ENCODE data around the gene RTN4. TPM values are rescaled to one million over a fixed set of nuclear protein-coding genes. Genes with fewer than 3 reads are reported as not detected.

Gene RTN4
- total and polyA plus RNA-seq, 4 donors = 199 to 652 (median 553) TPM

DNA sequence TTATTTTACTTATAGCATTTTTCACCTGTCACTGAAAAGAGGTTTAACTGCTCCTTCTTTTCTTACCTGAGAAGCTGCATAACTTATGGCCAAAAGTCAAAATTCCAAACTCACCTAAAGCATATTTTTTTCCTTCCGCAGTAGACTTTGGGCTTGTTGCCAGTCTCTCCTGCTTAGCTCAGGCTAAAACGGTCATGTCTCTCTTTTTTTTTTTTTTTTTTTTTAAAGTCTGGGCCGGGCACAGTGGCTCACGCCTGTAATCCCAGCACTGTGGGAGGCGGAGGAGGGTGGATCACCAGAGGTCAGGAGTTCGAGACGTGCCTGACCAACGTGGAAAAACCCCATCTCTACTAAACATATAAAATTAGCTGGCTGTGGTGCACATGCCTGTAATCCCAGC lies 113.5 kb downstream of the RTN4 start:
- Histone ChIP-seq H3K36me3 (ENCODE audit: control insufficient read depth, insufficient read depth, low read length) (no peaks in the 10 kb centered on the region), H3K4me3 (ENCODE audit: low read depth, low read length) (no peak overlapping the region), H3K27ac (ENCODE audit: low read depth, low read length) (no peak overlapping the region), H3K9me3 (ENCODE audit: control insufficient read depth, insufficient read depth, low read length) (no peaks in the 10 kb centered on the region), H3K4me1 (ENCODE audit: control insufficient read depth, insufficient read depth, low read length) (peaks cover 7% of the 10 kb centered on the region), H3K27me3 (ENCODE audit: control insufficient read depth, insufficient read depth, low read length) (no peaks in the 10 kb centered on the region)
- WGBS (ENCODE audit: insufficient coverage) = no CpG with 5 or more reads among the region's 8 CpGs
- DNase-seq (ENCODE audit: low read depth in 4 of 6, low spot score in 6 of 6) = no peak

DNA sequence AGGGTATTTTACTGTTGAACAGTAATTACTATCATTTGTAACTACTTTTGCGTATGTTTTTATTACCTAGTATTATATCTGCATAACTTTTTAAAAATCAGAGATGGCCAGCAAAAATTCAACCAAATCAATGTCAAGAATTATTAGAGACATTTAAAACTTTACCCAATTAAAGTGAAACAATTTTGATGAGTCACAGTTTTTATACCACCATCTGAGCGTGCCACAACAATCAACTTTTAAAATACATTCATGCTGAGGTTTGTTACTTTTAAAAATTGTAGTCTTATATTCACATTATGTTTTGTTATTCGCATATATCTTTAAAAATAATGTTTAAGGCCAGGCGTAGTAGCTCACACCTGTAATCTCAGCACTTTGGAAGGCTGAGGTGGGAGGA lies 114.9 kb downstream of the RTN4 start:
- no peaks in the 10 kb centered on the region for H3K4me1 ChIP-seq (ENCODE audit: control insufficient read depth, insufficient read depth, low read length)
- no peak overlapping the region for H3K27ac ChIP-seq (ENCODE audit: low read depth, low read length)
- no peak overlapping the region for H3K4me3 ChIP-seq (ENCODE audit: low read depth, low read length)
- H3K9me3 ChIP-seq (ENCODE audit: control insufficient read depth, insufficient read depth, low read length) = no peaks in the 10 kb centered on the region
- no CpG with 5 or more reads among the region's 4 CpGs for WGBS (ENCODE audit: insufficient coverage)
- no peaks in the 10 kb centered on the region for H3K27me3 ChIP-seq (ENCODE audit: control insufficient read depth, insufficient read depth, low read length)
- no peaks in the 10 kb centered on the region for H3K36me3 ChIP-seq (ENCODE audit: control insufficient read depth, insufficient read depth, low read length)
- no peak for DNase-seq (ENCODE audit: low read depth in 4 of 6, low spot score in 6 of 6)

DNA sequence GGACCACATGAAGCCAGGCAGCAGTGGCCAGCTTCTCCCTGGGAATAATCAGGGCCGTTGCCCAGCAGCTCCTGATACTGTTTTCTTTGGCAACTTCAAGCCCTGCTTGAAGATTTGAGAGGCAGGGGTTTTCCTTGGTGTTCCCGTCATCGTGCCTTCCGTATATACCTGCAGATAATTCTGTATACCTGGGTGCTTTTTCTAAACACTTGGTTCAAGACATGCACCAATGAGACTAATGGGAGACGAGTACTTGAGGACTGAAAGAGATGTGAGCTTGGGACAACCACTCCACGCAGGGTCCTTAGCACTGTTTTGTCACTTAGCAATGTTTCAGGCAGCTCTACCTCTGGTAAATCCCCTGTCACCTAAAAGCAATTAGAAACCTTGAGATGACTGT lies 118.8 kb downstream of the RTN4 start:
- Histone ChIP-seq H3K36me3 (ENCODE audit: control insufficient read depth, insufficient read depth, low read length) (peaks cover 3% of the 10 kb centered on the region), H3K4me1 (ENCODE audit: control insufficient read depth, insufficient read depth, low read length) (no peaks in the 10 kb centered on the region), H3K9me3 (ENCODE audit: control insufficient read depth, insufficient read depth, low read length) (no peaks in the 10 kb centered on the region), H3K27me3 (ENCODE audit: control insufficient read depth, insufficient read depth, low read length) (no peaks in the 10 kb centered on the region), H3K4me3 (ENCODE audit: low read depth, low read length) (no peak overlapping the region), H3K27ac (ENCODE audit: low read depth, low read length) (no peak overlapping the region)
- WGBS (ENCODE audit: insufficient coverage) = 93% methylated on average over 6 of the region's 6 CpGs
- DNase-seq (ENCODE audit: low read depth in 4 of 6, low spot score in 6 of 6) = no peak

DNA sequence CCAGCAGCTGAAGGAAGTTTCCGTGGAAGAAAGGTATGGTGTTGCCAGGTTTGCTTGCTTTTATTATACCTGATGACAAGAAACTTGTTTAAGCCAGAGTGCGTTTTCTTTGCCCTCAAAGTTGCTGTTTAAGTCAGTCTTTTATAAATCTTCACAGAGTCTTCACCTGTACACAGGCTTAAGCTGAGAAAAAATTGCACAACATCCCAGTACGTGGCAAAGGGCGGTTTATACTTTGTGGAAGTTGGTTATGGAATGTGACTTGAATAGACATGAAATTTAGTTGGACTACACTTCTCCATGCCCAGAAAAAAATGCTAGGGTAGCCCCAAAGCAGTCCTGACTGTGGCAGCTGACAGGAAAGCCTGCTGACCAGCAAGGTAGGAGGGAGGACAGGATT lies 121.5 kb downstream of the RTN4 start:
- WGBS (ENCODE audit: insufficient coverage) = 96% methylated on average over 4 of the region's 4 CpGs
- H3K27ac ChIP-seq (ENCODE audit: low read depth, low read length) = no peak overlapping the region
- no peak for DNase-seq (ENCODE audit: low read depth in 4 of 6, low spot score in 6 of 6)
- no peak overlapping the region for H3K4me3 ChIP-seq (ENCODE audit: low read depth, low read length)
- peaks cover 3% of the 10 kb centered on the region for H3K36me3 ChIP-seq (ENCODE audit: control insufficient read depth, insufficient read depth, low read length)
- H3K27me3 ChIP-seq (ENCODE audit: control insufficient read depth, insufficient read depth, low read length) = no peaks in the 10 kb centered on the region
- no peaks in the 10 kb centered on the region for H3K4me1 ChIP-seq (ENCODE audit: control insufficient read depth, insufficient read depth, low read length)
- no peaks in the 10 kb centered on the region for H3K9me3 ChIP-seq (ENCODE audit: control insufficient read depth, insufficient read depth, low read length)

- 95% methylated on average over 8 of the region's 16 CpGs for WGBS (ENCODE audit: insufficient coverage)
- Histone ChIP-seq H3K4me1 (ENCODE audit: control insufficient read depth, insufficient read depth, low read length) (no peaks in the 10 kb centered on the region), H3K9me3 (ENCODE audit: control insufficient read depth, insufficient read depth, low read length) (no peaks in the 10 kb centered on the region), H3K36me3 (ENCODE audit: control insufficient read depth, insufficient read depth, low read length) (peaks cover 3% of the 10 kb centered on the region), H3K4me3 (ENCODE audit: low read depth, low read length) (no peak overlapping the region), H3K27ac (ENCODE audit: low read depth, low read length) (no peak overlapping the region), H3K27me3 (ENCODE audit: control insufficient read depth, insufficient read depth, low read length) (no peaks in the 10 kb centered on the region)
- no peak for DNase-seq (ENCODE audit: low read depth in 4 of 6, low spot score in 6 of 6)
These were observed 122.3 kb downstream of the RTN4 start for GRCh38 chr2:54927751-54928615.

- no peak for DNase-seq (ENCODE audit: low read depth in 4 of 6, low spot score in 6 of 6)
- Histone ChIP-seq H3K9me3 (ENCODE audit: control insufficient read depth, insufficient read depth, low read length) (no peaks in the 10 kb centered on the region), H3K27me3 (ENCODE audit: control insufficient read depth, insufficient read depth, low read length) (no peaks in the 10 kb centered on the region), H3K36me3 (ENCODE audit: control insufficient read depth, insufficient read depth, low read length) (peaks cover 3% of the 10 kb centered on the region), H3K4me3 (ENCODE audit: low read depth, low read length) (no peak overlapping the region), H3K27ac (ENCODE audit: low read depth, low read length) (no peak overlapping the region), H3K4me1 (ENCODE audit: control insufficient read depth, insufficient read depth, low read length) (no peaks in the 10 kb centered on the region)
- 81% methylated on average over 4 of the region's 8 CpGs for WGBS (ENCODE audit: insufficient coverage)
These were observed 123.0 kb downstream of the RTN4 start for GRCh38 chr2:54927085-54927750.

DNA sequence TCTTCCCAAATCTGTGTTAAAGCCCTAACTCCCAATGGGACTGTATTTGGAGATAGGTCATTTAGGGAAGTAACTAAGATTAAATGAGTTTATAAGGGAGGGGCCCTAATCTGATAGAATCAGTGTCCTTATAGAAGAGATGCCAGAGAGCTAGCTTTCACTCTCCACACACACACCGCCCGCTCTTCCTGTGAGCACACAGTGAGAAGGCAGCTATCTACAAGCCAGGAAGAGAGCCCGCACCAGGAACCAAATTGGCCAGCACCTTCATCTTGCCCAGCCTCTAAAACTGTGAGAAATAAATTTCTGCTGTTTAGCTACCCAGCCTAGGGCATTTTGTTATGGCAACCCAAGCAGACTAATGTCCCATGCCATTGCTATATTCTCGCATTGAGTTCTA lies 125.2 kb downstream of the RTN4 start:
- Histone ChIP-seq H3K27me3 (ENCODE audit: control insufficient read depth, insufficient read depth, low read length) (no peaks in the 10 kb centered on the region), H3K36me3 (ENCODE audit: control insufficient read depth, insufficient read depth, low read length) (peaks cover 3% of the 10 kb centered on the region), H3K9me3 (ENCODE audit: control insufficient read depth, insufficient read depth, low read length) (peaks cover 5% of the 10 kb centered on the region), H3K27ac (ENCODE audit: low read depth, low read length) (no peak overlapping the region), H3K4me1 (ENCODE audit: control insufficient read depth, insufficient read depth, low read length) (no peaks in the 10 kb centered on the region), H3K4me3 (ENCODE audit: low read depth, low read length) (no peak overlapping the region)
- no peak for DNase-seq (ENCODE audit: low read depth in 4 of 6, low spot score in 6 of 6)
- 93% methylated on average over 3 of the region's 4 CpGs for WGBS (ENCODE audit: insufficient coverage)

DNA sequence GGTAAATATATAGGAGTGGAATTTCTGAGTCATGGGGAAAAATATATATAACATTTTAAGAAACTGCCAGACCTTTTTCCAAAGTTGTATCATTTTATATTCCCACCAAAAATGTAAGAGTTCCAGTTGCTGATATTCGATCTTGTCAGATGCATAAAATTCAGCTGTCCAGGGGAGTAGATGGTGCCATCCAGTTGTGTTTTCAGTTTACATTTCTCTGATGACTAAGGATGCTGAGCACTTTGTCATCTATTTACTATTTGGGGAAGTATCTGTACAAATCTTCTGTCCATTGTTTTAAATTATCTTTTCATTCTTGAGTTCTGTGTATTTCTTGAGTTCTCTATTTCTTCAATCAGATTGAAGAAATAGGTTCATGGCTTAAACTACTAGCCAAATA lies 126.1 kb downstream of the RTN4 start:
- H3K4me3 ChIP-seq (ENCODE audit: low read depth, low read length) = no peak overlapping the region
- peaks cover 5% of the 10 kb centered on the region for H3K9me3 ChIP-seq (ENCODE audit: control insufficient read depth, insufficient read depth, low read length)
- WGBS (ENCODE audit: insufficient coverage) = no CpG with 5 or more reads among the region's 1 CpG
- DNase-seq (ENCODE audit: low read depth in 4 of 6, low spot score in 6 of 6) = no peak
- H3K36me3 ChIP-seq (ENCODE audit: control insufficient read depth, insufficient read depth, low read length) = peaks cover 3% of the 10 kb centered on the region
- no peak overlapping the region for H3K27ac ChIP-seq (ENCODE audit: low read depth, low read length)
- no peaks in the 10 kb centered on the region for H3K4me1 ChIP-seq (ENCODE audit: control insufficient read depth, insufficient read depth, low read length)
- H3K27me3 ChIP-seq (ENCODE audit: control insufficient read depth, insufficient read depth, low read length) = no peaks in the 10 kb centered on the region

Measured in spinal cord (tissue), 10 donors.